Subcutaneous abdominal adipose tissue (tissue), 5 donors: ENCODE measurements around the gene MAML2.
A peak's percentile ranks its signal among the peaks of the same experiment; 100 is the strongest.

Experiments used
- H3K27ac ChIP-seq: one replicate; pipeline ENCODE4 v1.7.0; 2013; ENCODE audit warnings: low read depth, mild to moderate bottlenecking, inconsistent platforms, low read length, moderate library complexity
- H3K27me3 ChIP-seq, 5 donors: one replicate each; pipeline ENCODE4 v1.7.0; 2013; ENCODE audit warnings: low read length in 5 of 5, inconsistent platforms in 1 of 5; ENCODE audit not compliant: control insufficient read depth in 5 of 5, insufficient read depth in 4 of 5
- H3K36me3 ChIP-seq, 5 donors: one replicate each; pipeline ENCODE4 v1.7.0; 2013; ENCODE audit warnings: low read length in 5 of 5; ENCODE audit not compliant: control insufficient read depth in 5 of 5, insufficient read depth in 5 of 5
- H3K4me1 ChIP-seq, 5 donors: one replicate each; pipeline ENCODE4 v1.7.0; 2013; ENCODE audit warnings: low read length in 5 of 5, mild to moderate bottlenecking in 3 of 5, moderate library complexity in 1 of 5; ENCODE audit not compliant: control insufficient read depth in 5 of 5, insufficient read depth in 5 of 5
- H3K4me3 ChIP-seq, 5 donors: one replicate each; pipeline ENCODE4 v1.7.0; 2013; ENCODE audit warnings: low read length in 5 of 5, low read depth in 1 of 5
- H3K9ac ChIP-seq, 5 donors: one replicate each; pipeline ENCODE4 v1.7.0; 2013; ENCODE audit warnings: low read length in 5 of 5, mild to moderate bottlenecking in 4 of 5, moderate library complexity in 3 of 5
- H3K9me3 ChIP-seq, 5 donors: one replicate each; pipeline ENCODE4 v1.7.0; 2013; ENCODE audit warnings: low read length in 5 of 5; ENCODE audit not compliant: control insufficient read depth in 5 of 5
- donor health status: healthy.
- donor health status: healthy.
- donor health status: healthy.
- donor health status: healthy.
- donor health status: healthy.

Gene MAML2

GRCh38 chr11:96023275-96023674 is 319.7 kb downstream of the MAML2 start:
- Histone ChIP-seq H3K36me3 (no peaks in the 10 kb centered on the region), H3K27ac (no peak overlapping the region), H3K27me3 (no peaks in the 10 kb centered on the region), H3K4me3 (no peak overlapping the region), H3K9me3 (no peaks in the 10 kb centered on the region), H3K4me1 (no peaks in the 10 kb centered on the region), H3K9ac (no peak overlapping the region)

GRCh38 chr11:96021901-96022650 is 320.9 kb downstream of the MAML2 start:
- H3K4me3 ChIP-seq: no peak overlapping the region
- no peak overlapping the region for H3K27ac ChIP-seq

GRCh38 chr11:96019810-96020747 is 322.9 kb downstream of the MAML2 start:
- no peak overlapping the region for H3K27ac ChIP-seq
- H3K36me3 ChIP-seq: no peaks in the 10 kb centered on the region
- H3K27me3 ChIP-seq: no peaks in the 10 kb centered on the region
- H3K9ac ChIP-seq: no peak overlapping the region
- H3K4me3 ChIP-seq: no peak overlapping the region
- H3K4me1 ChIP-seq: no peaks in the 10 kb centered on the region
- H3K9me3 ChIP-seq: no peaks in the 10 kb centered on the region

More at GRCh38 chr11:96021901-96022650, 320.9 kb downstream of the MAML2 start:
- H3K9ac ChIP-seq: no peak overlapping the region
- H3K27me3 ChIP-seq: no peaks in the 10 kb centered on the region
- H3K36me3 ChIP-seq: no peaks in the 10 kb centered on the region
- no peaks in the 10 kb centered on the region for H3K4me1 ChIP-seq
- no peaks in the 10 kb centered on the region for H3K9me3 ChIP-seq

- no peak overlapping the region for H3K4me3 ChIP-seq
- no peaks in the 10 kb centered on the region for H3K36me3 ChIP-seq
- H3K9ac ChIP-seq: no peak overlapping the region
- no peaks in the 10 kb centered on the region for H3K27me3 ChIP-seq
- no peaks in the 10 kb centered on the region for H3K9me3 ChIP-seq
- no peak overlapping the region for H3K27ac ChIP-seq
- no peaks in the 10 kb centered on the region for H3K4me1 ChIP-seq
Observed at GRCh38 chr11:96019281-96019680, 323.7 kb downstream of the MAML2 start.

GRCh38 chr11:96017856-96018255 is 325.1 kb downstream of the MAML2 start:
- Histone ChIP-seq H3K27me3 (no peaks in the 10 kb centered on the region), H3K9ac (no peak overlapping the region), H3K36me3 (no peaks in the 10 kb centered on the region), H3K27ac (no peak overlapping the region), H3K4me3 (no peak overlapping the region), H3K9me3 (no peaks in the 10 kb centered on the region), H3K4me1 (peaks cover 0 to under 1% (median 0%) of the 10 kb centered on the region in 5 donors)

- Histone ChIP-seq H3K4me3 (no peak overlapping the region), H3K4me1 (peaks cover 0 to 8% (median 7%) of the 10 kb centered on the region in 5 donors), H3K27ac (no peak overlapping the region), H3K27me3 (no peaks in the 10 kb centered on the region), H3K36me3 (no peaks in the 10 kb centered on the region), H3K9me3 (no peaks in the 10 kb centered on the region), H3K9ac (no peak overlapping the region)
Observed at GRCh38 chr11:96016978-96017502, 326.0 kb downstream of the MAML2 start.

GRCh38 chr11:96015906-96016565 is 327.0 kb downstream of the MAML2 start:
- H3K27me3 ChIP-seq: no peaks in the 10 kb centered on the region
- H3K9me3 ChIP-seq: no peaks in the 10 kb centered on the region
- H3K9ac ChIP-seq: no peak overlapping the region
- H3K4me3 ChIP-seq: no peak overlapping the region
- no peaks in the 10 kb centered on the region for H3K36me3 ChIP-seq
- no peak overlapping the region for H3K27ac ChIP-seq
- H3K4me1 ChIP-seq: peaks cover 0 to 16% (median 9%) of the 10 kb centered on the region in 5 donors

GRCh38 chr11:96014217-96014616 is 328.8 kb downstream of the MAML2 start:
- Histone ChIP-seq H3K4me1 (peaks cover 0 to 22% (median 11%) of the 10 kb centered on the region in 5 donors), H3K36me3 (no peaks in the 10 kb centered on the region), H3K9me3 (no peaks in the 10 kb centered on the region), H3K4me3 (no peak overlapping the region), H3K27ac (no peak overlapping the region), H3K9ac (no peak overlapping the region), H3K27me3 (no peaks in the 10 kb centered on the region)

- H3K36me3 ChIP-seq: no peaks in the 10 kb centered on the region
- no peaks in the 10 kb centered on the region for H3K9me3 ChIP-seq
- H3K4me1 ChIP-seq: peaks cover 0 to 22% (median 11%) of the 10 kb centered on the region in 5 donors
- peak overlapping the region; percentile 6 for H3K27ac ChIP-seq
- H3K4me3 ChIP-seq: no peak overlapping the region
- H3K27me3 ChIP-seq: no peaks in the 10 kb centered on the region
- H3K9ac ChIP-seq: no peak overlapping the region
Observed at GRCh38 chr11:96013461-96014213, 329.4 kb downstream of the MAML2 start.
